IMR-90 (cell line): ENCODE data around the gene ZCCHC24. TPM values are rescaled to one million over a fixed set of nuclear protein-coding genes. Genes with fewer than 3 reads are reported as not detected.

Experiments used
- ATAC-seq: fragments of 200-7000 bp; cut with Tn5 transposase; 2 replicates; pipeline ENCODE4 v1.9.1; 2020; ENCODE audit warnings: low read depth, mild to moderate bottlenecking, moderate library complexity
- BruUV-seq: library from RNA; stranded (reverse); fragments of 400-500 nt; replicated peaks from 2 replicates; lab custom pipeline; 2021; lab: Mats Ljungman, UMichigan
- CTCF ChIA-PET: fragments of 300-600 bp; formaldehyde crosslinking; extraction: SDS; loops from one replicate; lab custom pipeline; 2021; ENCODE audit warnings: antibody characterized with exemption; lab: Yijun Ruan, JAX
- POLR2A ChIA-PET: fragments of 300-600 bp; sonication (Branson Sonifier 250); formaldehyde crosslinking; loops from one replicate; lab custom pipeline; 2022; ENCODE audit warnings: antibody characterized with exemption; ENCODE audit not compliant: unreplicated experiment; lab: Charles Lee
- DNase-seq: peaks from one replicate; pipeline ENCODE4 v3.0.0; 2013
- H2AFZ ChIP-seq: replicated peaks from 2 replicates; pipeline ENCODE3; 2013; ENCODE audit warnings: low read length, mild to moderate bottlenecking; ENCODE audit not compliant: poor library complexity
- H2AK5ac ChIP-seq: 2 replicates; pipeline ENCODE4 v1.6.1; 2013; ENCODE audit warnings: low read depth, low read length, inconsistent platforms
- H2AK9ac ChIP-seq: replicated peaks from 2 replicates; pipeline ENCODE3; 2013; ENCODE audit warnings: mild to moderate bottlenecking, low read depth, low read length, moderate library complexity; ENCODE audit not compliant: poor library complexity
- H2BK120ac ChIP-seq: 2 replicates; pipeline ENCODE4 v1.6.1; 2013; ENCODE audit warnings: low read depth, low read length, inconsistent platforms
- H2BK15ac ChIP-seq: 3 replicates; pipeline ENCODE4 v1.6.1; 2013; ENCODE audit warnings: low read depth, low read length, inconsistent platforms
- H2BK20ac ChIP-seq: 2 replicates; pipeline ENCODE4 v1.6.1; 2013; ENCODE audit warnings: low read depth, mild to moderate bottlenecking, inconsistent platforms, low read length, moderate library complexity
- H2BK5ac ChIP-seq: 2 replicates; pipeline ENCODE4 v1.6.1; 2013; ENCODE audit warnings: mild to moderate bottlenecking, low read depth, low read length, inconsistent platforms; ENCODE audit not compliant: poor library complexity, severe bottlenecking
- H3K14ac ChIP-seq: replicated peaks from 2 replicates; pipeline ENCODE4 v1.6.1; 2013; ENCODE audit warnings: low read depth, low read length, inconsistent platforms
- H3K18ac ChIP-seq: 2 replicates; pipeline ENCODE4 v1.6.1; 2013; ENCODE audit warnings: low read depth, low read length, control low read depth
- H3K23ac ChIP-seq: 2 replicates; pipeline ENCODE4 v1.6.1; 2013; ENCODE audit warnings: low read depth, low read length, inconsistent platforms
- H3K27ac ChIP-seq: 2 replicates; pipeline ENCODE4 v1.5.1; 2013; ENCODE audit warnings: mild to moderate bottlenecking, control low read depth, low read length; ENCODE audit not compliant: insufficient read depth
- H3K27me3 ChIP-seq: 2 replicates; pipeline ENCODE4 v1.6.1; 2013; ENCODE audit warnings: low read length; ENCODE audit not compliant: control insufficient read depth, insufficient read depth
- H3K36me3 ChIP-seq: 2 replicates; pipeline ENCODE4 v1.6.1; 2013; ENCODE audit warnings: low read length, mixed read lengths; ENCODE audit not compliant: control insufficient read depth, insufficient read depth
- H3K4ac ChIP-seq: 2 replicates; pipeline ENCODE4 v1.6.1; 2013; ENCODE audit warnings: low read depth, low read length, inconsistent platforms
- H3K4me1 ChIP-seq: 2 replicates; pipeline ENCODE4 v1.6.1; 2013; ENCODE audit warnings: low read length, mixed read lengths; ENCODE audit not compliant: control insufficient read depth, insufficient read depth
- H3K4me2 ChIP-seq: 2 replicates; pipeline ENCODE4 v1.6.1; 2013; ENCODE audit warnings: low read depth, mild to moderate bottlenecking, control low read depth, low read length, moderate library complexity
- H3K4me3 ChIP-seq: 2 replicates; pipeline ENCODE4 v1.5.1; 2013; ENCODE audit warnings: low read depth, mild to moderate bottlenecking, control low read depth, low read length, moderate library complexity; ENCODE audit not compliant: insufficient read depth
- H3K56ac ChIP-seq: 2 replicates; pipeline ENCODE4 v1.6.1; 2013; ENCODE audit warnings: low read length, inconsistent platforms; ENCODE audit not compliant: insufficient read depth; ENCODE audit errors: extremely low read depth
- H3K79me1 ChIP-seq, 2 experiments: 2 replicates each; pipeline ENCODE4 v1.6.1; 2013; ENCODE audit warnings: low read length in 2 of 2, inconsistent platforms in 1 of 2, low read depth in 1 of 2
- H3K9ac ChIP-seq: 2 replicates; pipeline ENCODE4 v1.6.1; 2013; ENCODE audit warnings: low read depth, low read length, control low read depth
- H3K9me1 ChIP-seq: 2 replicates; pipeline ENCODE4 v1.6.1; 2013; ENCODE audit warnings: low read length, inconsistent platforms; ENCODE audit not compliant: insufficient read depth
- H3K9me3 ChIP-seq: 2 replicates; pipeline ENCODE4 v1.6.1; 2013; ENCODE audit warnings: low read length; ENCODE audit not compliant: control insufficient read depth, insufficient read depth
- H4K20me1 ChIP-seq: 2 replicates; pipeline ENCODE4 v1.6.1; 2013; ENCODE audit warnings: low read length, inconsistent platforms; ENCODE audit not compliant: insufficient read depth
- H4K5ac ChIP-seq: 2 replicates; pipeline ENCODE4 v1.6.1; 2013; ENCODE audit warnings: mild to moderate bottlenecking, low read depth, low read length, control low read depth
- H4K8ac ChIP-seq, 2 experiments: 2 replicates each; pipeline ENCODE4 v1.6.1; 2013; ENCODE audit warnings: low read depth in 2 of 2, low read length in 2 of 2, control low read depth in 1 of 2, inconsistent platforms in 1 of 2
- H4K91ac ChIP-seq: 2 replicates; pipeline ENCODE4 v1.6.1; 2013; ENCODE audit warnings: low read depth, low read length, inconsistent platforms; ENCODE audit not compliant: insufficient read depth
- BHLHE40 ChIP-seq: fragments of 150-350 bp; IDR thresholded peaks from 2 replicates; pipeline ENCODE4 v1.6.1; 2016; ENCODE audit warnings: mild to moderate bottlenecking, low read depth, low read length
- CEBPB ChIP-seq: IDR thresholded peaks from 2 replicates; pipeline ENCODE4 v1.6.1; 2012; ENCODE audit warnings: low read depth, low read length, improper control_type of control experiment
- WGBS, 2 experiments: methylation state at CpG; one replicate each; pipeline versions ENCODE4 v1.1.5 to v1.1.7; 2013; ENCODE audit warnings: missing lambda C conversion rate in 2 of 2; ENCODE audit not compliant: insufficient read length in 1 of 2; ENCODE audit errors: extremely low coverage in 2 of 2; 5-methylcytosine and 5-hydroxymethylcytosine counted together
- dilution Hi-C: fragments of 300-500 bp; cut with HindIII; formaldehyde crosslinking; loops from one replicate; pipeline ENCODE4 v1.14.3; 2018; ENCODE audit warnings: low sequenced_read_pairs; ENCODE audit not compliant: unreplicated experiment
- in situ Hi-C: fragments of 300-500 bp; cut with MboI; formaldehyde crosslinking; loops from 3 replicates; pipeline ENCODE4 v1.14.3; 2019; ENCODE audit warnings: low sequenced_read_pairs, inconsistent platforms, mixed read lengths
- intact Hi-C: fragments of 100-400 bp; cut with micrococcal nuclease; formaldehyde crosslinking; loops from 2 replicates; pipeline ENCODE4 v1.10.0; 2022
- polyA plus RNA-seq, 3 experiments: library from polyadenylated mRNA; depleted of rRNA; stranded (reverse); fragments of >200 nt; gene quantifications; 2 replicates each; pipeline ENCODE4 v1.2.3, GENCODE V29; 2012; ENCODE audit warnings: low replicate concordance in 1 of 3
- total RNA-seq: library from RNA; depleted of rRNA; stranded (reverse); fragments of >200 nt; gene quantifications from 2 replicates; pipeline ENCODE4 v1.2.3, GENCODE V29; 2012

Gene ZCCHC24
- total and polyA plus RNA-seq, 2 of the 4 experiments (the other 2 are of a cell fraction), result 15.1 to 25.9 TPM

DNA sequence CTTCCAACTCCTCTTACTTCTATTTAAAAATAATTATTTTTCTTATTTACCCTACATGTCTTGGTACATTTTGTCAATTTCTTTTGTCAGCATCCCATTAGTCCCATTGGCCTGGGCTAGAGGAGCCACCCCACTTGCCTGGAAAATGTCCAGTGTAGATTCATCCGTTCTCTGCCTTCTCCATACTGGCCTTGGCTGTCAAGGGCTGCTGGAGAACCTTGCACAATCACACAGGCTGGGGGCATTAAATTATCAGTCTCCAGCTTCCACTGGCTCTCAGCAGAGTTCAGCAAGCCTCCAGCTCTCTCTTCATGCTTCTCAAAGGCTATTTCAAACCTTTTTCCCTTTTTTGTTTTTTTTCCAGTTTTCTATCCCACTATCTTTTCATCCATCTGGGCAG, 13.8 kb upstream of the ZCCHC24 start:
- Histone ChIP-seq H3K9me1 (peaks cover 3% of the 10 kb centered on the region), H3K56ac (no peak overlapping the region), H3K4ac (no peak overlapping the region), H2AFZ (no peak overlapping the region), H2BK5ac (no peak overlapping the region), H3K27ac (no peak overlapping the region), H2BK20ac (no peak overlapping the region), H2BK15ac (no peak overlapping the region), H3K18ac (no peak overlapping the region), H3K4me3 (no peak overlapping the region), H3K9ac (no peak overlapping the region), H3K36me3 (no peaks in the 10 kb centered on the region), H3K9me3 (no peaks in the 10 kb centered on the region), H2AK9ac (no peak overlapping the region), H2BK120ac (no peak overlapping the region), H4K5ac (no peak overlapping the region), H3K4me1 (peaks cover 2% of the 10 kb centered on the region), H3K4me2 (no peak overlapping the region), H2AK5ac (no peak overlapping the region), H3K23ac (no peak overlapping the region), H3K27me3 (no peaks in the 10 kb centered on the region), H3K79me1 (no peaks in the 10 kb centered on the region), H3K14ac (no peak overlapping the region), H4K20me1 (no peaks in the 10 kb centered on the region), H4K91ac (no peak overlapping the region), H4K8ac (no peak overlapping the region)
- dilution Hi-C loops, result no loop called here
- intact Hi-C loops, result no loop called here
- POLR2A ChIA-PET, result no interaction called here
- no peak for TF ChIP-seq BHLHE40
- peak; percentile 55 for TF ChIP-seq CEBPB
- CTCF ChIA-PET, result interaction anchor here (0.6 kb wide), 1 partner anchor 84 kb away, joined by 3 read pairs; no protein-coding TSS in a partner anchor
- DNase-seq (no peak), ATAC-seq (0 out of 2 replicates have a peak, but pooled peaks have one; percentile 9)
- in situ Hi-C loops, result no loop called here
- BruUV-seq, result no TSS peak
- WGBS, 2 experiments, result 60% methylated on average over 1 of the region's 1 CpG; no CpG with 5 or more reads in 1 of the 2 experiments
